Measurements from ENCODE around the gene SIX4.
A peak's percentile ranks its signal among the peaks of the same experiment; 100 is the strongest.

The SIX4 gene

GRCh38 chr14:60720962-60721325, 3.2 kb downstream of the SIX4 start:
- TF ChIP-seq, protein P1, sequence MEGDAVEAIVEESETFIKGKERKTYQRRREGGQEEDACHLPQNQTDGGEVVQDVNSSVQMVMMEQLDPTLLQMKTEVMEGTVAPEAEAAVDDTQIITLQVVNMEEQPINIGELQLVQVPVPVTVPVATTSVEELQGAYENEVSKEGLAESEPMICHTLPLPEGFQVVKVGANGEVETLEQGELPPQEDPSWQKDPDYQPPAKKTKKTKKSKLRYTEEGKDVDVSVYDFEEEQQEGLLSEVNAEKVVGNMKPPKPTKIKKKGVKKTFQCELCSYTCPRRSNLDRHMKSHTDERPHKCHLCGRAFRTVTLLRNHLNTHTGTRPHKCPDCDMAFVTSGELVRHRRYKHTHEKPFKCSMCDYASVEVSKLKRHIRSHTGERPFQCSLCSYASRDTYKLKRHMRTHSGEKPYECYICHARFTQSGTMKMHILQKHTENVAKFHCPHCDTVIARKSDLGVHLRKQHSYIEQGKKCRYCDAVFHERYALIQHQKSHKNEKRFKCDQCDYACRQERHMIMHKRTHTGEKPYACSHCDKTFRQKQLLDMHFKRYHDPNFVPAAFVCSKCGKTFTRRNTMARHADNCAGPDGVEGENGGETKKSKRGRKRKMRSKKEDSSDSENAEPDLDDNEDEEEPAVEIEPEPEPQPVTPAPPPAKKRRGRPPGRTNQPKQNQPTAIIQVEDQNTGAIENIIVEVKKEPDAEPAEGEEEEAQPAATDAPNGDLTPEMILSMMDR (IDR thresholded peaks at IDR 0.05; ENCODE audit: low read depth, low read length), result no peak
- H3K4me3 ChIP-seq (ENCODE audit: low read depth, low read length), result peak overlapping the region; percentile 93

GRCh38 chr14:60720391-60720790, 3.8 kb downstream of the SIX4 start:
- TF ChIP-seq, protein P1 (IDR thresholded peaks at IDR 0.05; ENCODE audit: low read depth, low read length), result no peak
- H3K4me3 ChIP-seq (ENCODE audit: low read depth, low read length), result peak overlapping the region; percentile 93

DNA sequence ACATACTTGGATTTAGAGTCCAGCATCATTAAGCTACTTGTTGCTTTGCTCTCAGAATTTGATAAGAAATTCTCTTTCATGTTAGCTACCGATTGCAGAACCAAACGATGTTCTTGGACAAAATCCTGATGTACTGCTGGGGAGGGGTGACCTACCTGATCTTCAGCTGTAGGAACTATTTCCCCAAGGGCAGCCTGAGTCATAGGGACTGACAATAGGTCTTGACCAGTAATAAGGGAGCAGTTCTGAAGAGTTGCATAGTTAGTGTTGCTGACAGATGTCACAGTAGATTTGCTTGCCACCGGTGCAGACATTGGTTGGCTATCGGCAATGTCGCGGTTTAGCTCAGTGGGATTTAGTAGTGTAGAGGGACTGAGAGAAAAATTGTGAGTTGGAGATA, 10.6 kb downstream of the SIX4 start:
- H3K4me3 ChIP-seq (ENCODE audit: low read depth, low read length), result no peak overlapping the region
- TF ChIP-seq, protein P1 (IDR thresholded peaks at IDR 0.05; ENCODE audit: low read depth, low read length), result no peak

- no peak overlapping the region for H3K4me3 ChIP-seq (ENCODE audit: low read depth, low read length)
Observed at GRCh38 chr14:60710494-60710893, 13.7 kb downstream of the SIX4 start.

DNA sequence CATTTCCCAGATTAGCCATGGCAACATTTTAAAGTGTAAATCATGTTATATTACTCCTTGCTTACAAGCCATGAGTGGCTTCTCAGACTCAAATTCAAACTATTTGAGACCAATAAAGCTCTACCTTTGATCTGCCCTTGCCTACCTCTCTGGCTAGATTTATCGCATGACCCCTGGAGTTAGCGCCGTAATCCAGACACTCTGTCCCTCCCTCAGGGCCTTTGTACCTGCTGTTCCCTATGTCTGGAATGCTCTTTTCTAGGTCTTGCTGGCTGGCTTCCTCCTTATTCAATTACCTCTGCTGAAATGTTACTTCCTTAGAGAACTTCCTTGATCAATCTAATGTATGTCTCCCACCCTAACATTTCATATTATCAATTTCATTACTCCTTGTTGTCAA, 16.3 kb downstream of the SIX4 start:
- TF ChIP-seq, protein P1 (IDR thresholded peaks at IDR 0.05; ENCODE audit: low read depth, low read length), result no peak
- H3K4me3 ChIP-seq (ENCODE audit: low read depth, low read length), result no peak overlapping the region

More at GRCh38 chr14:60710494-60710893, 13.7 kb downstream of the SIX4 start:
- TF ChIP-seq, protein P1 (IDR thresholded peaks at IDR 0.05; ENCODE audit: low read depth, low read length), result no peak

DNA sequence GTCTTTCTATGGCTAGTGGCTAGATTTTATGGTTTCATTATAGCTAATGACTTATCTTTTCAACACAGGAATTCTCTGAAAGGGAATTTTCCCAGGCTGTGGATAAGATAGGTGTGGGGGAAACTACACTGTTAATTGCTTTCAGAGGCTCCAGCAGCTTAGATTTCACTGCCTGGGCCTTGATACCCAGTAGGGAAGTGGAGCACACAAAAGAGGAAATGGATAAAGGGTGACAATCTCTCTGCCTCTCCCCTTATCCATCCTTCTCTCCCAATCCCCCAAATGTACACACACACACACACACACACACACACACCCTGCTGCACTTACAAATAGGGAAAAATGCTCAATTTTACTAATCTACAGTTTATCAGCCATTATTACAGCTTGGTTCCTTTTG, 19.1 kb downstream of the SIX4 start:
- H3K4me3 ChIP-seq (ENCODE audit: low read depth, low read length), result no peak overlapping the region
- TF ChIP-seq, protein P1 (IDR thresholded peaks at IDR 0.05; ENCODE audit: low read depth, low read length), result no peak

GRCh38 chr14:60700598-60700997, 23.6 kb downstream of the SIX4 start:
- TF ChIP-seq, protein P1 (IDR thresholded peaks at IDR 0.05; ENCODE audit: low read depth, low read length), result no peak
- H3K4me3 ChIP-seq (ENCODE audit: low read depth, low read length), result no peak overlapping the region
